HepG2 (cell line): ENCODE measurements around the gene SQSTM1. TPM values are rescaled to one million over a fixed set of nuclear protein-coding genes. Genes with fewer than 3 reads are reported as not detected.

ENCODE experiments used
- ARID4A ChIP-seq: sonication (generic); formaldehyde crosslinking; IDR thresholded peaks from 2 replicates; pipeline ENCODE4 v1.5.0; 2020; ENCODE audit warnings: mild to moderate bottlenecking, missing genetic modification reagents, borderline replicate concordance
- FOSL1 ChIP-seq: sonication (generic); formaldehyde crosslinking; IDR thresholded peaks from 2 replicates; pipeline ENCODE4 v1.9.0; 2021; ENCODE audit warnings: missing genetic modification reagents, borderline replicate concordance
- GABPB1 ChIP-seq: IDR thresholded peaks from 2 replicates; pipeline ENCODE4 v1.6.1; 2016; ENCODE audit warnings: mild to moderate bottlenecking, missing genetic modification reagents, moderate library complexity, missing compliant biosample characterization
- HNF4A ChIP-seq: sonication (generic); formaldehyde crosslinking; IDR thresholded peaks from 2 replicates; pipeline ENCODE4 v1.4.0; 2020; ENCODE audit warnings: missing genetic modification reagents
- SMAD1 ChIP-seq: sonication (generic); formaldehyde crosslinking; IDR thresholded peaks from 2 replicates; pipeline ENCODE4 v1.4.0; 2020; ENCODE audit warnings: missing genetic modification reagents, low read depth, mild to moderate bottlenecking, borderline replicate concordance
- SNAPC5 ChIP-seq: sonication (generic); formaldehyde crosslinking; IDR thresholded peaks from 2 replicates; pipeline ENCODE4 v1.8.1; 2023; ENCODE audit warnings: mild to moderate bottlenecking, missing genetic modification reagents, borderline replicate concordance
- TIGD3 ChIP-seq: sonication (generic); formaldehyde crosslinking; IDR thresholded peaks from 2 replicates; pipeline ENCODE4 v1.5.1; 2020; ENCODE audit warnings: mild to moderate bottlenecking, missing genetic modification reagents, borderline replicate concordance
- ZBTB1 ChIP-seq: sonication (generic); formaldehyde crosslinking; IDR thresholded peaks from 2 replicates; pipeline ENCODE4 v1.4.0; 2020; ENCODE audit warnings: missing genetic modification reagents, borderline replicate concordance
- ZFX ChIP-seq: sonication (generic); formaldehyde crosslinking; IDR thresholded peaks from 2 replicates; pipeline ENCODE4 v1.4.0; 2020; ENCODE audit warnings: mild to moderate bottlenecking, low read depth, missing genetic modification reagents, moderate library complexity
- ZFY ChIP-seq: sonication (generic); formaldehyde crosslinking; IDR thresholded peaks from 2 replicates; pipeline ENCODE4 v1.4.0; 2020; ENCODE audit warnings: missing genetic modification reagents
- ZNF354B ChIP-seq: sonication (generic); formaldehyde crosslinking; IDR thresholded peaks from 2 replicates; pipeline ENCODE4 v1.8.0; 2022; ENCODE audit warnings: mild to moderate bottlenecking, missing genetic modification reagents
- ZNF563 ChIP-seq: sonication (generic); formaldehyde crosslinking; IDR thresholded peaks from 2 replicates; pipeline ENCODE4 v1.8.0; 2022; ENCODE audit warnings: mild to moderate bottlenecking, moderate library complexity, missing genetic modification reagents
- ZNF709 ChIP-seq: sonication (generic); formaldehyde crosslinking; IDR thresholded peaks from 2 replicates; pipeline ENCODE4 v1.5.0; 2020; ENCODE audit warnings: mild to moderate bottlenecking, missing genetic modification reagents
- ZNF790 ChIP-seq: sonication (generic); formaldehyde crosslinking; IDR thresholded peaks from 2 replicates; pipeline ENCODE4 v1.8.0; 2022; ENCODE audit warnings: missing genetic modification reagents, mild to moderate bottlenecking, borderline replicate concordance
- polyA plus RNA-seq, 8 experiments: library from polyadenylated mRNA; depleted of rRNA in 3 of 8; stranded (reverse) in 7 of 8; unstranded in 1 of 8; fragments of >200 nt; fragmentation: Illumina TruSeq in 4 of 8; extraction: Trizol in 4 of 8; gene quantifications; 2 replicates each; pipeline versions ENCODE4 v1.2.1 to v1.2.3, GENCODE V29; 2011 to 2016; ENCODE audit warnings: low read depth in 4 of 8, missing spikeins in 1 of 8, mixed read lengths in 1 of 8; ENCODE audit not compliant: insufficient read depth in 1 of 8
- total RNA-seq, 5 experiments: library from RNA; depleted of rRNA; stranded (reverse); fragments of >200 nt; fragmentation: Illumina TruSeq; extraction: Trizol; gene quantifications; 2 replicates each; pipeline ENCODE4 v1.2.3, GENCODE V29; 2016; ENCODE audit warnings: low read depth in 1 of 5
- TF ChIP-seq, protein P1 (sequence below): IDR thresholded peaks from 2 replicates; pipeline ENCODE4 v1.6.1; 2012; ENCODE audit warnings: inconsistent platforms
- TF ChIP-seq, protein P2 (sequence below): sonication (generic); formaldehyde crosslinking; IDR thresholded peaks from 2 replicates; pipeline ENCODE4 v1.5.1; 2020; ENCODE audit warnings: mild to moderate bottlenecking, missing genetic modification reagents, moderate library complexity

Gene SQSTM1
- total and polyA plus RNA-seq, 2 of the 13 experiments (the other 11 are each of a cell fraction or from before 2014, with no cell fraction given): 90.9 to 160 TPM

DNA sequence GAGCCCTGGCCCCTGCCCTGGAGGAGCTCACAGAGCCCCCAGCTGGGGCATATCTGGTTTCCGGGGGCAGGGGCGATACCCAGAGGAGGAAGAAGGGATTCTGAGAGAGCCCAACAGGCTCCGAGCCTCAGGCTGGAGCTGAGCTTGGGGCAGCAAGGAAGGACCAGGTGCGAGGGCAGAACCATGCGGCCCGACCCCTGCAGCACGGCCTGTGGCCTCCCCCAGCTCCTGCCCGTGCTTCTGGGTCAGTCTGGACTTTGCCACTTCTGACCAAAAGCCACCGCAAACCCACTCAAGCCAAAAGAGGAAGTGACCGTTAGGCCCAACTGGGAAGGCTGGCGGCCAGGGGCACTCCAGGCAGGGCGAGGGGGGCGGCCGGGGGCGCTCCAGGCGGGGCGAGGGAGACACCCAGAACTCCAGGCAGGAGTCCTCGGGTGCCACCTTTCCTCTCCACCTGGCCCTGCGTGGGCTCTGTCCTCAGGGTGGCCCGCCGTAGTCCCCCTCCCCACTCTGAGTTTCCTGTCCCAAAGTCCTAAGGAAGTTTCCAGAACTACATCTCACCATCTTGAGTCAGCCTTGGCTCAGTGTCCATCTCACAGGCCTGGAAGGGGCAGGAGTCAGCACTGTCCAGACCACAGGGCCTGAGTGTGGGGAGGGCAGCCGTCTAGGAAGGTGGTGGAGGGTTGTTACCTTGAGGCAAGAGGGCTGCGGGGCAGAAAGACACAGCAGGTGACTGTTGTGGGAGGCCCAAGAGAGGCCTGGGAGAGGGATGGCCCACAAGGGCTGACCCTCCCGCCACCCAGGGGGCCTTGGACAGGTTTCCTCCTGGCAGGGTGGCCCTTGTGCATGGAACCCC lies 27.9 kb upstream of the SQSTM1 start (continued):
- TF ChIP-seq HNF4A (CRISPR knock-in tag) (peak; percentile 57), ZFX (CRISPR knock-in tag) (peak; percentile 52; the same call in 1 of the 2 replicates), TIGD3 (no peak), SNAPC5 (CRISPR knock-in tag) (no peak), ZNF563 (CRISPR knock-in tag) (peak; percentile 76; the same call in 1 of the 2 replicates), ZNF709 (CRISPR knock-in tag) (0 out of 2 replicates have a peak, but pooled peaks have one; percentile 45), SMAD1 (CRISPR knock-in tag) (0 out of 2 replicates have a peak, but pooled peaks have one; percentile 35), GABPB1 (CRISPR knock-in tag) (peak; percentile 14; the same call in 1 of the 2 replicates), ZBTB1 (CRISPR knock-in tag) (no peak), ZNF354B (CRISPR knock-in tag) (no peak), ZFY (CRISPR knock-in tag) (peak; percentile 16; the same call in 1 of the 2 replicates), ARID4A (CRISPR knock-in tag) (peak; percentile 24; the same call in 1 of the 2 replicates), FOSL1 (no peak), ZNF790 (CRISPR knock-in tag) (no peak)
- TF ChIP-seq, protein P1, sequence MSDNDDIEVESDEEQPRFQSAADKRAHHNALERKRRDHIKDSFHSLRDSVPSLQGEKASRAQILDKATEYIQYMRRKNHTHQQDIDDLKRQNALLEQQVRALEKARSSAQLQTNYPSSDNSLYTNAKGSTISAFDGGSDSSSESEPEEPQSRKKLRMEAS: peak; percentile 77
- TF ChIP-seq, protein P2, sequence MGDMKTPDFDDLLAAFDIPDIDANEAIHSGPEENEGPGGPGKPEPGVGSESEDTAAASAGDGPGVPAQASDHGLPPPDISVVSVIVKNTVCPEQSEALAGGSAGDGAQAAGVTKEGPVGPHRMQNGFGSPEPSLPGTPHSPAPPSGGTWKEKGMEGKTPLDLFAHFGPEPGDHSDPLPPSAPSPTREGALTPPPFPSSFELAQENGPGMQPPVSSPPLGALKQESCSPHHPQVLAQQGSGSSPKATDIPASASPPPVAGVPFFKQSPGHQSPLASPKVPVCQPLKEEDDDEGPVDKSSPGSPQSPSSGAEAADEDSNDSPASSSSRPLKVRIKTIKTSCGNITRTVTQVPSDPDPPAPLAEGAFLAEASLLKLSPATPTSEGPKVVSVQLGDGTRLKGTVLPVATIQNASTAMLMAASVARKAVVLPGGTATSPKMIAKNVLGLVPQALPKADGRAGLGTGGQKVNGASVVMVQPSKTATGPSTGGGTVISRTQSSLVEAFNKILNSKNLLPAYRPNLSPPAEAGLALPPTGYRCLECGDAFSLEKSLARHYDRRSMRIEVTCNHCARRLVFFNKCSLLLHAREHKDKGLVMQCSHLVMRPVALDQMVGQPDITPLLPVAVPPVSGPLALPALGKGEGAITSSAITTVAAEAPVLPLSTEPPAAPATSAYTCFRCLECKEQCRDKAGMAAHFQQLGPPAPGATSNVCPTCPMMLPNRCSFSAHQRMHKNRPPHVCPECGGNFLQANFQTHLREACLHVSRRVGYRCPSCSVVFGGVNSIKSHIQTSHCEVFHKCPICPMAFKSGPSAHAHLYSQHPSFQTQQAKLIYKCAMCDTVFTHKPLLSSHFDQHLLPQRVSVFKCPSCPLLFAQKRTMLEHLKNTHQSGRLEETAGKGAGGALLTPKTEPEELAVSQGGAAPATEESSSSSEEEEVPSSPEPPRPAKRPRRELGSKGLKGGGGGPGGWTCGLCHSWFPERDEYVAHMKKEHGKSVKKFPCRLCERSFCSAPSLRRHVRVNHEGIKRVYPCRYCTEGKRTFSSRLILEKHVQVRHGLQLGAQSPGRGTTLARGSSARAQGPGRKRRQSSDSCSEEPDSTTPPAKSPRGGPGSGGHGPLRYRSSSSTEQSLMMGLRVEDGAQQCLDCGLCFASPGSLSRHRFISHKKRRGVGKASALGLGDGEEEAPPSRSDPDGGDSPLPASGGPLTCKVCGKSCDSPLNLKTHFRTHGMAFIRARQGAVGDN (CRISPR knock-in tag): peak; percentile 78
